ENCODE measurements around the gene TTF1.

The TTF1 gene

DNA sequence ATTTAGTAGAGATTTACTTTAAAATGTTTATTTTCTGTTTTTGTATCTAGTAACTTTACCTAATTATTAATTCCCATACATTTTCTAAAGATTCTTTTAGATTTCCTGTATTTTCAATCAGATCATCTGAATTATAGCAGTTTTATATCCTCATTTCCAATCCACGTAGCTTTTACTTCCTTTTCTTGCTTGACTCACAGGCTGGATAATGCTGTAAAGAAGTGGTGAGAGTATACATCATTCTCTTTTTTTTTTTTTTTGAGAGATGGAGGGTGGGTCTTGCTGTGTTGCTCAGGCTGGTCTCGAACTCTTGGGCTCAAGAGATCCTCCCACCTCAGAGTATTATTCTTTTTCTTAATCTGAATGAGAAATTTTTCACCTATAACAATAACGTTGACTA lies 40.7 kb downstream of the TTF1 start:
- no peak for DNase-seq (ENCODE audit: low read depth in 2 of 2)

DNA sequence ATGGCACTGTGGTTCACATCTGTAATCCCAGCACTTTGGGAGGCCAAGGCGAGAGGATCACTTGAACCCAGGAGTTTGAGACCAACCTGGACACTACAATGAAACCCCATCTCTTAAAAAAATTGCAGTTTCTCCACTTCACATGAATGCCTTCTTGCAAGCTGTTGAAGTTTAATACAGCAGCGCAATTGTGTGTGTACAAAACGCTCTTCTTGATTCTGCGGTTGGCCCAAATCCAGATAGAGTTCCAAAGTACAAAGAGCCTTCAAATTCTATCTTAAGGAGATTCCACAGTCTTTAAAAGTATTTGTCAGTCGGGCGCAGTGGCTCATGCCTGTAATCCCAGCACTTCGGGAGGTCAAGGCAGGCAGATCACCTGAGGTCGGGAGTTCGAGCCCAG lies 42.6 kb downstream of the TTF1 start:
- no peak for DNase-seq (ENCODE audit: low read depth in 2 of 2)

GRCh38 chr9:132357764-132358163 lies 48.9 kb downstream of the TTF1 start:
- DNase-seq (ENCODE audit: low read depth in 2 of 2): no peak

DNA sequence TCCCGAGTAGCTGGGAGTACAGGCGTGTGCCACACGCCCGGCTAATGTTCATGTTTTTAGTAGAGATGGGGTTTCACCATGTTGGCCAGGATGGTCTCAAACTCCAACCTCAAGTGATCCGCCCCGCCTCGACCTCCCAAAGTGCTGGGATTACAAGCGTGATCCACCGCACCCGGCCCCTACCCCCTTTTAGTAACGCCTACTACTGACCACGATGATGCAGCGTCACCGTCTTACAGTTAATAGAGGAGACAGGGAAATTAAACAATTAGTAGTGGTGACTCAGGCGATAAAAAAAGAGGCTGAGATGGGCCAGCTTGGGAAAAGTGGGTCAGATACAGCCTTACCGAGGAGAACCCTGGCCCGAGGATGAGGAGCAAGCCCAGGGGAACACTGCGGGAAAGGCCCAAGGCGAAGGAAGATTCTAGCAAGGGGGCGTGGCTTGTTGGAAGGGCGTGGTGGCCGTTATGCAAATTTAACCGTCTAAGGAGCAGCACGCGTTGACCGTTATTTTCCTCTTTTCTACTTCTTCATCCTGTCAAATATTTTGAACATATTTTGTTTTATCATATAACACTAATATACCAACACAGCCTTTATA lies 50.2 kb downstream of the TTF1 start:
- DNase-seq (ENCODE audit: low read depth in 2 of 2): no peak

DNA sequence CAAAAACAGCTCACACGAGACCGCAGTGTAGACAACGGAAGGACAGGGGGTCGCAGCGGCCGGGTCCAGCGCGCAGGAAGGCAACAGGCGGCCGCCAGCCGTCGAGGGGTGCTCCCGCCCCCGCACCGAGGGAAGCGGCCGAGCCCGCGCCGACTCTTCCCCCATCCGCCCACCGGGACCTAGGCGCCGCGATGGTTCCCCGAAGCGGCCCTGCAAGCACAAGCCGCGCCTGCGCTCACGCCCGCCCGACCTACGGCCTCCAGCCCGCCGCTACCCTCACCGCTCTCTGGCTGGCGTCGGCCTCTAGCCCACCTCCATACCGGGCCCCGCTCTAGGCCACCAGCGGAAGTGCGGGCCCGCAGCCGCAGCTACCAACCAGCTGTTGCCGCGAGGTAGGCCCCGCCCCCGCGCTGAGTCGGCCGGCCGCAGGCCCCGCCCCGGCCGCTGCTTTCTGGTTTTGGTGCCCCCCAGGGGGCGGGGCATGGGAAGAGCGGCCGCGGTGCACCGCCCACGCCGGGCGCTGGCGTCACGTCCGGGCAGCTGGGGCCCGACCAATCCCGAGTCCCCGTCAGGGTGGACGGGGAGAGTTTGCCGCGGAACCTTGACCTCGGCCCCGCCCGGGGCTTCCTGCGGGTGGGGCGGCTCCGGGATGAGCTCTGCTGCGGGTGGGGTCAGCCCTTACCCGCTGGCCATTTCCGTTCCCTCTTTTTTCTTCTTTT lies 51.8 kb downstream of the TTF1 start, which contains the start of gene SETX:
SETX (minus strand) TSS at position 350 of the 719 bp plus-strand sequence. CDS start 5,558 bp downstream, outside the sequence.
- peak; percentile 98 to 99 for DNase-seq (ENCODE audit: low read depth in 2 of 2)

DNA sequence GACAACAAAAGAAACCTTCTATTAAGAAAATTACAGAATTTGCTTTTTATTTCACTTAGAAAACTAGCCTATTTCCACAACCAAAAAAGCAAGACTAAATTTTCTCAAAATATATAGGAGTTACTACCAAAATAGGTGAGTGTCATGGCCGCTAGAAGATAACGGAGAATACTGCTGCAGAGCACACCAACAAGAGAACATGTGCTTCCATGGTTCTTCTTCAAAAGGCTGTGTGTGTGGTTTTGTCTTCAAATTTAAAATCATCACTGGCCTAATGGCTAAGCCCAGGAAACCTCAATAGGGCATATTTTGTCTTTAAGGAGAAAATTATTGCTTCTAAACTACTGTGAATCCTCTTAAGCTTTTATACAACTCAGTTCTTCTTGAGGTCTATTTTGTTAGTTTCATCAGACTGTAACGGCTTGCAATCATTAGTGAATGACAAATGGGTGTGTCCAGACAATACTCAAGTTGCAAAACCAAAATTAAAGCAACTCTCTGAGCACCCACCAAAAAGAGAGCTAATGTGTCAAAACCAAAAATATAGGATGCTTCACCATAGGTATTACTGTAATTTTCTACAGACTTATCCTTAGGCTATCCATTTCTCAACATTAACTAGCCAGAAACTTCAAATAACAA lies 55.1 kb downstream of the TTF1 start:
- DNase-seq (ENCODE audit: low read depth in 2 of 2): no peak

DNA sequence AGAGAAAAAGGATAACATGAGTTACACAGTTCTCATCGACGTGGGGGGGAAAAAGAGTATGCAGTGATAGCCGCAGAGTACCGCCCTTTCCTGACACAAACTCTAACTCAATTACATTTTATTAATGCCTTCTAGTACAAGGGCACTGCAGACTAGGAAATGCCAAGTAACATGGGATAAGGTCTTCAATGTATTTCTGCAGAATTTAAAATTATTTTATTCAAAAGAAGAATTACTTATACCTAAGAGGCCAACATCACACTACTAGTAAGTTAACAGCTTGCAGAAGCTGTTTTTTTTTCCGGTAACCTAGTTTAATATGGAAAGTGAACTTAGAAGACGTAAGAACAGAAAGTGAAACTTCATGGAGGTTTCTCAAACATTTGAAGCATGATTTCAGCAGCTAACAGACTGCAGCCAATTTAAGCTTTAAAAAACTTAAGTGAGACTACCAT lies 55.8 kb downstream of the TTF1 start:
- DNase-seq (ENCODE audit: low read depth in 2 of 2): no peak

- DNase-seq (ENCODE audit: low read depth in 2 of 2): no peak
Measured at GRCh38 chr9:132348676-132349075, 58.0 kb downstream of the TTF1 start.

DNA sequence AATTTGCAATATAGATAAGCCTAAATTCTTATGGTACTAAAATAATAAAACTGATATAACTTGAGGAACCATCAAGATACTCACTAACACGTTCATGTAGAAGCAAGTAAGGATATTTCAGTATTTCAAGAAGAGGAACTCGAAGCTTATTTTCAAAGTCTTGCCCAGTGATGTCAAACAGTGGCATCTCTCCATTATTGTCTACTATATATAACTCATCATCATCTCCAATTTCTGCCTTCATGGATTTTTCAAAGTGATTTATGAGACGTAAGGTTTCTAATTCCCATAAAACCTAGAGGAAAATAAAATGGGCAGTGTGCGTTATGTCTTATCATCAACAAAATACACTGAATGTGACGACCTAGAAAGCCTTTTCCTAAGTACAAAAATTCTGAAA lies 60.5 kb downstream of the TTF1 start:
- no peak for DNase-seq (ENCODE audit: low read depth in 2 of 2)

DNA sequence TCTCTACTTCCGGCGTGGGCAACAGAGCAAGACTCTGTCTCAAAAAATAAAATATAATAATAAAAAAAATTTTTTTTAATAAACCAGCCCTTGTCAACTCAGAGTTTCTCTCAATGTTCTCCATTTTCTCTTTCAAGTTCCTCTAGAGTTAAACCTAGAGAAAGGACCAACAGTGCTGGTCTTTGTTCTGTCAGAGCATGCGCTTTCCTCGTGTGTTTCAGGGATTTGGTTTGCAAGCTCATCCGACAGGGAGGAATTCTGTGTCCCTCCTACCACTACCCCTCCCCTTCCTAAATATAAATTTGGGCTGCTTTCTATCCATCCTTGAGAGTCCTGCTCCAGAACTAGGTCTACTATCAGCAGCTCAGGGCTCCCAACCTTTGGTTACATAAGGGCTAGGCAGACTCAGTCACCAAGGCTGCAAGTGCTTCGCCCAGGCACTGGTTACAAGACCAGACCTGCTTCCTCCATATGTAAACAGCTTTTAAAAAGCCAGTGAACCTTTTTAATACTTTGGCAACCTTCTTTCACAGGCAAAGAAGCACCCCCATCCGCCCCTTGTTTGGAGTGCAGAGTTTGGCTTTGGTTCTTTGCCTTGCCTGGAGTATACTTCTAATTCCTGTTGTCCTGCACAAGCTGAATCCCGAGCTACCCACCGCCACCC lies 65.3 kb downstream of the TTF1 start:
- DNase-seq (ENCODE audit: low read depth in 2 of 2): no peak

GRCh38 chr9:132334364-132334763 lies 72.3 kb downstream of the TTF1 start:
- DNase-seq (ENCODE audit: low read depth in 2 of 2): no peak

- DNase-seq (ENCODE audit: low read depth in 2 of 2): no peak
Measured at GRCh38 chr9:132333556-132333955, 73.1 kb downstream of the TTF1 start.

- no peak for DNase-seq (ENCODE audit: low read depth in 2 of 2)
Measured at GRCh38 chr9:132328580-132328979, 78.1 kb downstream of the TTF1 start.

- DNase-seq (ENCODE audit: low read depth in 2 of 2): no peak
Measured at GRCh38 chr9:132327537-132327936, 79.1 kb downstream of the TTF1 start.
